Fibroblast of skin of right quadriceps (primary cell): ENCODE data around the gene ADAT3.
A peak's percentile ranks its signal among the peaks of the same experiment; 100 is the strongest.
"Not testable (repeated sequence)": the region's sequence is repeated elsewhere in the genome, so short reads cannot be mapped to it uniquely, and the experiment has no call there.

Experiments used
- DNase-seq: peaks from one replicate; pipeline ENCODE4 v3.0.0-alpha.2; 2013

The ADAT3 gene

GRCh38 chr19:1867349-1867724 is 37.9 kb upstream of the ADAT3 start:
- no peak for DNase-seq

DNA sequence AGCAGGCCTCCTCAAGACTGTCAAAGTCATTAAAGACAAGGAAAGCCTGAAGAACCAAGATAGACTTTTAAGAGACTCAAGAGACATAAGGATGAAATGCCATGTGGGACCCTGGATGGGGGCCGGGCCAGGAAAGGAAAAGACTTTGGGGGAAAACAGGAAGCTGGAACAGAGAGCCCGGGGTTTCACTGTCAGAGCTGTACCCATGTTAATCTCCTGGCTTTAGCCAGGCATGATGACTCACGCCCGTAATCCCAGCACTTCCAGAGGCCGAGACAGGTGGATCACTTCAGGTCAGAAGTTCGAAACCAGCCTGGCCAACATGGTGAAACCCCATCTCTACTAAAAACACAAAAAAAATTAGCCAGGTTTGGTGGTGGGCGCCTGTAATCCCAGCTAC is 36.2 kb upstream of the ADAT3 start:
- no peak for DNase-seq

GRCh38 chr19:1871140-1871597 is 34.0 kb upstream of the ADAT3 start:
- no peak for DNase-seq

DNA sequence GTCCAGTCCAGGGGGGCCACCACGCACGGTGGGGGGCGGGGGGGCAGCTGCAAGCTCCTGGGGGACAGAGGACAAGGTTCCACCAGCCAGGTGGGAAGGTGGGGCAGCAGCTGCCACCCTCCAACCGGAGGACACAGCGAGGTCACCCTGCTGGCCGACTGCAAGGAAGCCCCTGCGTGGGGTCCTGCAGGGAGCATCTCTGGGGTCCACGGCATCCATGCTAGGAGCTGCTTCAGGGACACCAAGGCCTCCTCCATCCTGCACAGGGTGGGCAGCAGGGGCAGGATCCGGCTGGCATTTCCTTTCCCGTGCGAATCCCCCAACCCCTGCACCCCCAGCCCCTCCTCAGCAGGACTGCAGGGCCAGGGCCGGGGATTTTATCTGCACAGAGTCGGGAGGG is 33.6 kb upstream of the ADAT3 start:
- no peak for DNase-seq

DNA sequence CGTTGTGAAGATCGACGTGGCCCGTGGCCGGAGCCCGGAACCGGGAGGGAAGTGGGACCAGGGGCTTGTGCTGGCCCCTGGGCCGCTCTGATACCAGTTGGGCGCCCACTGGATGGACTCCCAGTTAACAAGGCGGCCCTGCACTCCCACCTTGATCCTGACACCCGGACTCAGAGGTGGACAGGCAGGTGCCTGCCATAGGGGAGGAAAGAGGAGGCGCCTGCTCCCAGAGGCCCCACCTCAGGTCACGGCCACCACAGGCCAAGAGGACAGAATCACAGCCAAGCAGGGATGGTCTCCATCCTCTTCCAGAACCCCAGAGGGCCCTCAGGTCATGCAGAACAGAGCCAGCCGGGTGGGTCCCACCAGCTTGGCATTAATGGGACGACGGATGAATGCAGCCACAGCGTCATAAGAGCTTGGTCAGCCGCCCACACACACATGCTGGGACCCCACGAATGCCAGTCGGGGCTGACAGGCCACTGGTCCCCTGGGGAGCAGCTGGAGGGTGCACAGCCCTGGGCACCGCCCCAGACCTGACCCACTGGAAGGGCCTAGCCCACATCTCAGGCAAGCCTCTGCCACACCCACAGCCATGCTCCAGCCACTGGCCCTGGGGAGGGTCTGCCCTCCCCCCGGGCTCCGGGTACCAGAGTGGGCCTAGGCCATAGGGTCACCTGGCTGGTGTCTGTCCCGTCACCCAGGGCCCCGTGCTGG is 32.2 kb upstream of the ADAT3 start:
- DNase-seq, result no peak

DNA sequence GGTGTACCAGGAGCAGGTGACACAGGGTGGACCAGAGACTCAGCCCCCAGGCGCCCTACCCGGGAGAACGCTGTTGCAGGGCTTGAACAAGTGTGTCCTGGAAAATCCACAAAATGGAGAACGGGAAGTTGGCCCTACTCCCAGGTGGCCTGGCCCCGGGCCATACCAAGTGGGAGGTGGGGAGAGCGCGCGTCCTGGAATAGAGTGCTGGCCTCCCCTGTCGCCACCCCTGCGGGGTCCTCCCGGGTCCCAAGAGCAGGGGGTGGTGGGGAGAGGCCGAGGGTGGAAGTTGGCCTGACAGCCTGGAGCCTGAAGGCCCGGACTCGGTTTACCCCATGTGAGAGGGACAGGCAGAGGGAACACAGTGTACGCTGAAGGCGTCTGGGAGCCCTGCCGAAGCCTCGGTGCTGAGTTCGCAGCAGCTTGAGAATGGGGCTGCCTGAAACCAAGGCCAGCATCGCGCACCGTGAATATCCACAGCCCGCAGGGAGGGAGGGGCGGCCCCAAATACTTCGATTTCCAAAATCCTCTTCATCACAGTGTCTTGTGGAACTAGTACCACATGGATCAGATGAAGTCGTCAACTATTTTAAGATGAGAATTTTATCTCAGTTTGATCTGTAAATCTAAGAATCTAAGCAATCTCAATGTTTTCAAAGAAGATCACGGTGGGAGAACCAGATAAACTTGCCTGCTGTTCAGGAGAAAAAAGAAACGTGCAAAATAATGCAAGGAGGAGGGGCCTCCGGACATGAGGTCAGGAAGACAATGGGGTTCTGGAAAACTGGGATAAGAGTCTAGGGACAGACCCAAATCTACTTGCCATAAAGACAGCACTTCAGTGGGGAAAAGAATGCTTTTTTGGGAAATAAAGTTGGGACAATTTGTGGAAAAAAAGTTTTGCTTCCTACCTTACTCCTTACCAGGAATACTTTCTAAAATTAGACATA is 31.4 kb upstream of the ADAT3 start:
- no peak for DNase-seq

DNA sequence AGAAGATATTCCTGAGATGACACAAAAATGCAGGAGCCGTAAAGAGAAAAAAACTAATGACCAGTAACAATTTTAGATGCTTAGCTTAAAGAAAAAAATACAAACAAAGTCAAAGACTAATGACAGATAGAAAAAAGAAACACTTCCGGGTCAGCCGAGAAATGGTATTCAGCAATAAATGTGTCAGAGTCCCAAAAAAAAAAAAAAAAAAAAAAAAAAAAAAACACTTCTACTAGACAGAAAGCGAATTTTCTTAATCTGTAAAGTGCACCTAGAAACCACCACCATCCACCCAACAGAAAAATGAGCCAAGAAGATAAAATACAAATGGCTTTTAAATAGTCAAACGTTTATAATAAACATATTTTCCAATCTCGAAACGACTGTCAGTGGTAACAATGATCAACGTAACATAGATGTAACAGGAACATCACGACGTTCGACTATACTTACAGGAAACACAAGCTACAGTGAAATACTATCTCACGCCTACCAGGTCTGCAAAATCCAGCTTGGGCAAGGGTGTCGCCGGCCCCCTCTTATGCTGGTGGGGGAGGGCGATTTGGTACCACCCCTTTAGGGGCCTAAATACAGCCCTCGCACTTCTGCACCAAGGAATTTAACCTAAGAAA is 30.5 kb upstream of the ADAT3 start:
- DNase-seq, result no peak

- not testable (repeated sequence) for DNase-seq
Observed at GRCh38 chr19:1875265-1875645, 29.9 kb upstream of the ADAT3 start.

GRCh38 chr19:1875646-1876495 is 29.3 kb upstream of the ADAT3 start:
- peak; percentile 88 for DNase-seq

DNA sequence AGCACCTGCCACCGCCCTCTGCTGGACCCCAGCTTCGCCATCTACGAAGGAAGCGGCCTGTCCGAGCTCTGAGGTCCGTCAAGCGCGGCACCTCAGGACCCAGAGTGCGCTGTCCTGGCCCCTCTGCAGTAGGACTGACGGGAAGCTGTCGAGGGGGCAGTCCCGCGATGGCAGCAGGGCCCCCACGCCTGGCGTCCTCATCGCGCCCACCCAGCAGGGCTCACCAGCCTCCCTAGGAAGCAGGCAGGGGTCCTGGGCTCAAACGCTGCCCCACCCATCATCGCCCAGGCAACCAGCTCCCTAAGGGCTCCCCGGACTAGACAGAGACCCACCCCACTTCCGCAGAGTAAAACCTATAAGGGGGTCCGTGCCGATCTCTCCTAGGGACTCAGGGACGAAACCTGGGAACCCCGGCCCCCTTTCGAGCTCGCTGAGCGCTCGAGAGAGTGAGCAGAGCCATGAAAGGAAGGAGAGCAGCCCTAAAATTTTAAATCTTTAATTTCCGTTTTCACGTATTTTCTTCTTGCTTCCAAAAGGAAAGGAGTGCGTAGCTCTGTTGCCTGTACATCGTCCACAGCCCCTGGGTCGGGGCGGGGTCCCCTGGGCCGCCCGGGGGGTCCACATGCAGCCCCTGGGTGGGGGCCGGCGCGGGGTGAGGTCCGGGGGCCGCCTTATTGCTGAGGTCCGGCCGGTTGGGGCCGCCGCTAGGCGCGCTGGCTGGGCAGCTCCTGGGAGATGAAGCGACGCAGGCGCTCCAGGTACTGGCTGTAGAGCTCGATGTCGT is 28.5 kb upstream of the ADAT3 start:
- not testable (repeated sequence) for DNase-seq

DNA sequence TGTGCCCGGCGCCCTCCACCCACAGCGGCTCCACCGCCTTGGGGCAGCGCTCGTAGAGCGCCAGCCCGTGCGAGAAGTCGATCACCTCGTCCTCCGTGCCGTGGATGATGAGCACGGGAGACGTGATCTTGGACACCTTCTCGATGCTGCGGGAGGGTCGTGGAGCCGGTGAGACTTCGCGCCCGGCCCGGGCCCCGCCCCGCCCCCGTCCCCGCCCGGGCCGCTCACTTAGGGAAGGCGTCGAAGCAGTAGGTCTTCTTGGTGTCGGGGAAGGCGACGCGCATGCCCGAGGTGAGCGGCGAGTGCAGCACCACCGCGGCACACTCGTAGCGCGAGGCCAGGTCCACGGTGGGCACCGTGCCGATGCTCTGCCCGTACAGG is 27.9 kb upstream of the ADAT3 start:
- not testable (repeated sequence) for DNase-seq

DNA sequence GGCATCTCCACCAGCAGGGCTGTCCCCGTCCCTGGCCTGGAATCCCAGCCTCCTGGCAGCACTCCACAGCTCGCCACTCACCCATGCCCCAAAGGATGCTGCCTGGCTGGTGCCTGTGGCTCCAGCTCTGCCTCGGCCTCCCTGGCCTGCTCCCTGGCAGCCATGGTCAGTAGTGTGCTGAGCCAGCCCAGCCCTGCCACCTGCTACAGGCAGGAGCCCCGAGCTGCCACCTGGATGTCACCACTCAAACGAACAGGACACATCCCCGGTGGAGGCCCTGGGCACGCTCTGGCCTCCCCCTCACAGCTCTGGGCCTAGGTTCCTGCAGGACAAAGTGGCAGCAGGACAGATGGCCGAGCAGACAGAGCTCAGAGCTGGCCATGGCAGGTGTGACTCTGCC is 26.6 kb upstream of the ADAT3 start:
- not testable (repeated sequence) for DNase-seq

DNA sequence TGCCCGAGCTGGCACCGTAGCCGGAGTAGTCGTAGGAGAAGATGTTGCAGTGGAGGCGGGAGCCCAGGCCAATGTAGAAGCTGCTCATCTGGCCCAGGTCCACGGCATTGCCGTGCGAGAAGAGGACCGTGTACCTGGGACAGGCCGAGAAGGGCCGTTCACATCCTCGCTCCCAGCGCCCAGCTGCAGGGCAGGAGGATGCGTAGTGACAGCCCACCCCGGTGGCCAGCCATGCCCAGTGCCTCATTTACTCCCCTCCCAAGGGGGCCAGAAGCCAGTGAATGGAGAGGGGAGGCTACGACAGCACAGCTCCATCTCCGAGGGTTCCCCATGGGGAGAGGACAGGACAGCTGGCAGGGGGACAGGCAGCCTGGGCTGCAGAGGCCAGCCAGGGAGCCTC is 25.2 kb upstream of the ADAT3 start:
- not testable (repeated sequence) for DNase-seq

DNA sequence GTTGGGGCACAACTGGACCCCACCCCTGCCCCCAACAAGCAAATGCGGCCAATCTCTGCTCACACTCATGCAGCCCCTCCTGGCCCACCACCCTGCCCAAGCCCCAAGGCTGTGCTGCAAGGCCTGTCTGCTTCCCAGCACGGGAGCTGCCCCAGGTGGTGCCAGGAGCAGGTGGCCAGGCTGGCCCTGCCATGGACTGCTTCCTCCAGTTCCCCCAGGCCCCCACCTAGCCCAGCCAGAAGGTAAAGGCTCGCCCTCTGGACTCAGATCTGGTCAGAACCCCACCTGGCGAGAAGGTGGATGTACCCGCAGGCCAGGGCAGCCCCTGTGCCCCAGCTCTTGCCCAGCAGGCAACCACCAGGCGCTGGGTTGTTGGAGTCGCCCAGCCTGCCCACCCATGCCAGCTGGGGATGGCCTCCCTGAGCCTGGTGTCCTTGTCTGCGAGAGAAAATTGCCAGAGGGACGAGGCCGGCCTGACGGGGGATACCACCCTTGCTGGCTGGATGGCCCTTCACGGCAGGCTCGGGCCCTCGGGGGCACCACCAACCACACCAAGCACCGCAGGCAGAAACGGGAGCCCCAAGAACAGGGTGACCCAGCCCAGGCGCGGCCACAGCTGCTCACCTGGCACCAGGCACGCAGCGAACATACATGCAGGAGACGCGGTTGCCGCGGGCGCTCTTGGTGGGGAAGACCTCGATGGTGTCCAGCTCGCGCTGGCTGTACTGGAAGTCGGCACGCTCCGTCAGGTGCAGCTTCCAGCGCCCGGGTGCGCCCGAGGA is 24.4 kb upstream of the ADAT3 start:
- no peak for DNase-seq

DNA sequence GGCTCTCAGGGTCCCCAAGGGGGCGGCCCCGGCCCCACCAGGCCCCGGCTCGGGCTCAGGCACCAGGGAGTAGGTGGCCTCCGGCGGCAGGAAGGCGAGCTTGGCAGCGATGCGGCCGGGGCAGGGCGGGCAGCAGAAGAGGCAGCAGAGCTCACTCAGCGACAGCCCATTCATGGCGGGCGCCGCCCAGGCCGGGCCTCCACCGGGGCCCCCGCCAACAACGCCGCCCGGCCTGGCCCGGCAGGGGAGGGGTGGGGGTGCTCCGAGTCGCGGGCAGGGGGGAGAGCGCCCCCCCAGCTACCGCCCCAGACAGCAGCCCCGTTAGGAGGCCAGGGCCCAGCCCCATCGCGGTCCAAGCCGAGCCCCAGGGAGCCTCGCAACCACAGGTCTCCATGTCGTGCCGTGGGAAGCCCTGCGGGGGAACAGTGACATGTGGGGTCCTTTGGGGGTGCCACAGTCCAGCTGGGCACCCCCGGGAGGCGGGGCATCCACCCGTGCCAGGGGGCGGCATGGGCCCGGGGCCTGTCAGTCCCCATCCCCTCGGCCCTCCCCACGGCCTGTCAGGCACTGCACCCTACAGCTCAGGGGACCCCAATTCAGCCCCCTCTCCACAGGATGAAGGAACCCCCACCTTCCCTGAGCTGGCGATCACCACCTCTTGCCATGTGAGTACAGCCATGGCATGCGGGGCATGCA is 23.7 kb upstream of the ADAT3 start:
- not testable (repeated sequence) for DNase-seq

GRCh38 chr19:1882089-1882785 is 23.0 kb upstream of the ADAT3 start:
- DNase-seq, result no peak

DNA sequence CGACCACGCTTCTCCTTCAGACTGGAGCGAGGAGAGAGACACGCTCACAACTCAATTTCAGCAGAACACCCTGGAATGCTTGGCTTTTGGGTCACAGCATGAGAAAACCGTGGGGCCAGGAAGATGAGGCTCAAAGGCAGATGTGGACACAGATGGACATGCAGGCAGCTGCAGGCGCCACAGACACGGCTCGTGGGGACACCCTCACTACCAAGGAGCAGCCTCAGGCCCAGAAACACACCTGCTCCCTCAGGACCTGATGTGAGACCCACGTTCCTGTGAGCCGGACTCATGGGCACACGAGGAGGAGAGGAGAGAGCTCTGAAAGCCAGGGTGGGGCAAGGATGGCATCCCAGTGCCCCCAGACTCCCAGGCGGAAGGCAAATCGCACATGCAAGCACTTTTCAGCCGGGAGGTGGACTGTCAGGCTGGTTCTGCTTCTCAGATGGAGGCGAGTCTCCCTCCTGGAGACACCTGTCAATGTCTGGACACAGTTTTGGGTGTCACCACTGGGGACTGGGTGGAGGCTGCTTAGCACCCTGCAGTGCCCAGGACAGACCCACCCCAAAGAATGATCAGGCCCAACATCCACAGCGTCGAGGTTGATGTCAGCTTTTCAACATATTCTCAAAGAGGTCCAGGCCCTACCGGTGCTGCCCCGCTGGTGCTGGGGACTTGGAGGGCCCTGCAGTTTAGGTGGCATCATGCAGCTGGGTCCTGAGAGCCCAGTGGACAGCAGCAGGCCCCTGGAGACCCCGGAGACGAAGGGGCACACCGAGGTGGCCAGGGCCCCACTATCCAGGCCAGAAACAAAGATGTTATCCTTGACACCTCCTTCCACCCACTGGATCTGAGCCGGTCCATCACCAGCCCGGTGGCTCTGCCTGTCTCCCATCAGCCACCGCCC is 22.2 kb upstream of the ADAT3 start:
- no peak for DNase-seq

DNA sequence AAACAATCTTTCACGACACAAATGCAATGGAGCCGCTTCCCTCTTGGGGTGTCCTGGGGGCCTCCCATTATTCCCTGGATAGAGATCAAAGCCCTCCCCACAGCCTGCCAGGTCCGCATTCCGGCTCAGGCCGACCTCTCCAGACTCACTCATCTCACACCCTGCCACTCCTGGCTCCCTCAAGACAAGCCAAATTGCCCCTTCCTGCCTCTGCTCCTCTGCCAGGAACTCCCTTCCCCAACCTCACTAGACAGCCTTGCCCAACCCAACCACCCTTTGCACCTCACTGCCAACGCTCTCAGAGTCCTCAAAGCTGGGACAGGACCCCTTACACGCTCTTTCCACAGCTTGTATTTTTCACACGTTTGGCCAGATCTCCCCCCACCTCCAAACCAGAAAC is 21.4 kb upstream of the ADAT3 start:
- DNase-seq, result no peak

- DNase-seq, result no peak
Observed at GRCh38 chr19:1884291-1884718, 20.9 kb upstream of the ADAT3 start.
